Measurements from ENCODE around the gene RNF144B.
"Not testable (repeated sequence)": the region's sequence is repeated elsewhere in the genome, so short reads cannot be mapped to it uniquely, and the experiment has no call there.

RNF144B gene

DNA sequence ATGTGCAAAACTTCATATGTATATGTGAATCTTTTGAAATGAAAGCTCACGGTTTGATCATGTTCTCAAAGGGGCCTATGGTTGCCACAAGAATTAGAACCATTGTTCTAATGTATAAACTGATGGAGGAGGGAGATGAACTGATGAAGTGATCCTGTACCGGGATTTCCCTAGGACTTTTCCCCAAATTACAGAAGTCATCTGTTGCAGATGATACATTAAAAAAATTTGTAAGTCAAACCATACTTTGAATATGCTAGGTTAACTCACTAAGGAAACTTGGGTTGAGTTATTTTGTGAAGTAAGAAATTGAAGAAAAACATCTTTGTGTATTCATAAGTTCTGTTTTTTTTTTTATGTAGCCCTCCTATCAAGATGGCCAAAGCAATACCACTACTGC, 33.9 kb upstream of the RNF144B start:
- TF ChIP-seq, protein P1, sequence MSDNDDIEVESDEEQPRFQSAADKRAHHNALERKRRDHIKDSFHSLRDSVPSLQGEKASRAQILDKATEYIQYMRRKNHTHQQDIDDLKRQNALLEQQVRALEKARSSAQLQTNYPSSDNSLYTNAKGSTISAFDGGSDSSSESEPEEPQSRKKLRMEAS (IDR thresholded peaks at IDR 0.05; ENCODE audit: low read depth, low read length) = no peak
- TF ChIP-seq, protein P2, sequence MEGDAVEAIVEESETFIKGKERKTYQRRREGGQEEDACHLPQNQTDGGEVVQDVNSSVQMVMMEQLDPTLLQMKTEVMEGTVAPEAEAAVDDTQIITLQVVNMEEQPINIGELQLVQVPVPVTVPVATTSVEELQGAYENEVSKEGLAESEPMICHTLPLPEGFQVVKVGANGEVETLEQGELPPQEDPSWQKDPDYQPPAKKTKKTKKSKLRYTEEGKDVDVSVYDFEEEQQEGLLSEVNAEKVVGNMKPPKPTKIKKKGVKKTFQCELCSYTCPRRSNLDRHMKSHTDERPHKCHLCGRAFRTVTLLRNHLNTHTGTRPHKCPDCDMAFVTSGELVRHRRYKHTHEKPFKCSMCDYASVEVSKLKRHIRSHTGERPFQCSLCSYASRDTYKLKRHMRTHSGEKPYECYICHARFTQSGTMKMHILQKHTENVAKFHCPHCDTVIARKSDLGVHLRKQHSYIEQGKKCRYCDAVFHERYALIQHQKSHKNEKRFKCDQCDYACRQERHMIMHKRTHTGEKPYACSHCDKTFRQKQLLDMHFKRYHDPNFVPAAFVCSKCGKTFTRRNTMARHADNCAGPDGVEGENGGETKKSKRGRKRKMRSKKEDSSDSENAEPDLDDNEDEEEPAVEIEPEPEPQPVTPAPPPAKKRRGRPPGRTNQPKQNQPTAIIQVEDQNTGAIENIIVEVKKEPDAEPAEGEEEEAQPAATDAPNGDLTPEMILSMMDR (IDR thresholded peaks at IDR 0.05; ENCODE audit: low read depth, low read length) = no peak
- no peak for TF ChIP-seq POLR2A (IDR thresholded peaks at IDR 0.05; ENCODE audit: extremely low read depth, insufficient read length)
- TF ChIP-seq MYC (IDR thresholded peaks at IDR 0.05; ENCODE audit: low read depth, low read length) = no peak
- DNase-seq (ENCODE audit: low read depth) = no peak
- H3K4me3 ChIP-seq (ENCODE audit: low read depth, low read length) = no peak overlapping the region

DNA sequence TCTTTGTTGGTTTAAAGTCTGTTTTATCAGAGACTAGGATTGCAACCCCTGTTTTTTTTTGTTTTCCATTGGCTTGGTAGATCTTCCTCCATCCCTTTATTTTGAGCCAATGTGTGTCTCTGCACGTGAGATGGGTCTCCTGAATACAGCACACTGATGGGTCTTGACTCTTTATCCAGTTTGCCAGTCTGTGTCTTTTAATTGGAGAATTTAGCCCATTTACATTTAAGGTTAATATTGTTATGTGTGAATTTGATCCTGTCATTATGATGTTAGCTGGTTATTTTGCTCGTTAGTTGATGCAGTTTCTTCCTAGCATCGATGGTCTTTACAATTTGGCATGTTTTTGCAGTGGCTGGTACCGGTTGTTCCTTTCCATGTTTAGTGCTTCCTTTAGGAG, 29.6 kb upstream of the RNF144B start:
- not testable (repeated sequence) for H3K4me3 ChIP-seq (ENCODE audit: low read depth, low read length); DNase-seq (ENCODE audit: low read depth)

DNA sequence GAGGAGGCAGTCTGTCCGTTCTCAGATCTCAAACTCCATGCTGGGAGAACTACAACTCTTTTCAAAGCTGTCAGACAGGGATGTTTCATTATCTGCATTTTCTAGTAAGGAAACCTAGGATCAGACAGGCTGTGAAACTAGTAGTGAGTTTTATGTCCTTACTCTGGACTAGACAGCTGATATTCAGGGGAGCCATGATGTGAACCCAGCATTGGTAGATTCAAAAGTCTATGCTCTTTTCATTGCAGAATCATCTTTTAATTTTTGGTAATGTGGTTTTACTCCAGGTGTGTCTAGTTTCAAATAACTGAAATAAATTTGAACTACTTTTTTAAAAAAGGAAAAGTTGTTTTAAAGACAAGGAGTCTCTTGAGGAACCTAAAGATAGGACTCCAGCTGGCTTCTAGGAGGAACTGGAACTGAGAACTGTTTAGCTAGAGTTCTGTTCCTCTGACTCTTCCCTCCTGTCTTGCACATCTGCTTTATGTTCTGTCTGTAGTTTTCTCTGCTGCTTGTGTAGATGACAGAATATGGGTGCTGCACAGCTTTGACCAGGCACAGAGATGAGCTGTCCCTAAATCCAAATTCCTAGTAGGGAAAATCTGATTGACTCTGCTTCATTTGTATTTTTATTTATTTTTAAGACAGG, 27.8 kb upstream of the RNF144B start:
- DNase-seq (ENCODE audit: low read depth) = no peak
- TF ChIP-seq MYC (IDR thresholded peaks at IDR 0.05; ENCODE audit: low read depth, low read length) = no peak
- no peak overlapping the region for H3K4me3 ChIP-seq (ENCODE audit: low read depth, low read length)

DNA sequence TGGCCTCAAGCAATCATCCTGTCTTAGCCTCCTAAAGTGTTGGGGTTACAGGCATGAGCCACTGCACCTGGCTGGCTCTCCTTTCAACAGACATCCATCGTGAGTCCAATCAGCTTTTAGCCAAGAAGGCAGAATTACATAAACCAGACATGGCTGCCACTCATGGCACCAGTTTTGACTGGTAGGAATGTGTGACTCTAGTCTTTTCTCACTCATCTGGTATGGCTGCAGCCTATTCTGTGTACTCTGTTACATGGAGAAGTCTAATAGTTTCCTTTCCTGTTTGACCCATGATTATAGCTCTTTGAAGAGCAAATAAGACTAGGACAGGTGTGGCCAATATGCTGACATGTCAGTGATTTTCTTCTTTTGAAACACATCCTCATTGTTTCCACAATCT, 27.0 kb upstream of the RNF144B start:
- TF ChIP-seq MYC (IDR thresholded peaks at IDR 0.05; ENCODE audit: low read depth, low read length) (no peak), POLR2A (IDR thresholded peaks at IDR 0.05; ENCODE audit: extremely low read depth, insufficient read length) (no peak)
- TF ChIP-seq, protein P1 (IDR thresholded peaks at IDR 0.05; ENCODE audit: low read depth, low read length) = no peak
- TF ChIP-seq, protein P2 (IDR thresholded peaks at IDR 0.05; ENCODE audit: low read depth, low read length) = no peak
- no peak overlapping the region for H3K4me3 ChIP-seq (ENCODE audit: low read depth, low read length)

DNA sequence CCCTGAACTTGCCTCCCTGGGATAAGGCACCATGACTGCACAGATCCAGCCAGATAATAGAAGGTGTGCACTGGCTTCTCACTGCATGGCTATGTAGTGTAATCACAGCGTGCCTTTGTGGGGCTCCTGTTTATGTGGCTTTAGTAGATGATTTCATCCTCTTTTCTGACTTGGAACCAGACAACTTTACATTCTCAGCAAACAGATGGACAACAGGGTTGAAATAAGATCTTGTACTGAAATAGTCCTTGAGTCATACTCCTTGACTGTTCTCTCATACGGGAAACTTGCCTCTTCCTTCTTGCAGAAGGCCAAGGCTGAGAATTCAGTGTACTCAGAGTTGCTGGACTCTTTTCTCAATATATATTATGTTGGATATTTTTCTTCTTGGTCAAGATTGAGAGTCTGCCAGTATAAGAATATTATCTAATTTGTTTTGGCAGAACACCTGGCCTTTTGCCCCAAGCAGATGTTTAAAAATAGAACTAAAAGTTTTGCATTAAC, 25.0 kb upstream of the RNF144B start:
- TF ChIP-seq, protein P1 (IDR thresholded peaks at IDR 0.05; ENCODE audit: low read depth, low read length) = no peak
- TF ChIP-seq POLR2A (IDR thresholded peaks at IDR 0.05; ENCODE audit: extremely low read depth, insufficient read length) = no peak
- TF ChIP-seq, protein P2 (IDR thresholded peaks at IDR 0.05; ENCODE audit: low read depth, low read length) = no peak
- no peak for TF ChIP-seq MYC (IDR thresholded peaks at IDR 0.05; ENCODE audit: low read depth, low read length)
- H3K4me3 ChIP-seq (ENCODE audit: low read depth, low read length) = no peak overlapping the region
- DNase-seq (ENCODE audit: low read depth) = no peak

More for the DNA sequence above, 27.0 kb upstream of the RNF144B start:
- DNase-seq (ENCODE audit: low read depth) = no peak

DNA sequence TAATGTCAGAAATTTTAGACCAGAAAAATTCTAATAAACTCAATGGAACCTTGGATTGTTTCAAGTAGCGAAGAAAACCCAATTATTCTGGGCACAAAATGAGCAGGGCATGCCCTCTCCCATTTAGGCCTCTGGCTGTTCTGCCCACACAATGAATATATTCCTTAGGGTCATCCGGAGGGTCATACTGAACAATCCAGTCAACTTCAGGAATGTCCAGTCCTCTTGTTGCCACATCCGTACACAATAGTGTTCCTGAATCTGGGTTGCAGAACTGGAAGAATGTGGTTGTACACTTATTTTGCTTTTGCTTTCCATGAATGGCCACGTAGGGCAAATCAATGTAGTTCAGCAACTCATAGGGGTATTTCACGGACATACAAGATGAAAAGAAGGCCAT, 23.4 kb upstream of the RNF144B start:
- TF ChIP-seq, protein P2 (IDR thresholded peaks at IDR 0.05; ENCODE audit: low read depth, low read length) = no peak
- TF ChIP-seq, protein P1 (IDR thresholded peaks at IDR 0.05; ENCODE audit: low read depth, low read length) = no peak
- TF ChIP-seq MYC (IDR thresholded peaks at IDR 0.05; ENCODE audit: low read depth, low read length) (no peak), POLR2A (IDR thresholded peaks at IDR 0.05; ENCODE audit: extremely low read depth, insufficient read length) (no peak)
- no peak overlapping the region for H3K4me3 ChIP-seq (ENCODE audit: low read depth, low read length)
- no peak for DNase-seq (ENCODE audit: low read depth)

DNA sequence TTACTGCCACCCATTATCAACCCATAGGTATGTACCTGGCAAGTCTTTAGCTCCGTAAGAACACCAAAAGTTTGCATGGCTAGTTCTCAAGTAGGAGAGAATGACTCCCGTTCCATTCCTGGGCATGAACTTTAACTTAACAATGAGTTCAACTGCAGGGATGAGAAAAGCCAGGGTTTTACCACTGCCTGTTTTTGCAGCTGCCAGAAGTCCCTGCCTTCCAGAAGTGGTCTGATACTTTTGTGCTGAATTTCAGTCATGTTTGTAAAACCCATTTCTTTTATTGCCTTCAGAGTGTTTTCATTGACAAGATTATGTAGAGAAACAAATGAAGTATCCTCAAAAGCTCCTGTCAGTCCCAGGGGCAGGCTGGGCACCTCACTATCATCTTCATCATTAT, 22.6 kb upstream of the RNF144B start:
- H3K4me3 ChIP-seq (ENCODE audit: low read depth, low read length); DNase-seq (ENCODE audit: low read depth): not testable (repeated sequence)

Data from NB4 (cell line).